ENCODE results near the gene UBE2E1.

UBE2E1 gene

DNA sequence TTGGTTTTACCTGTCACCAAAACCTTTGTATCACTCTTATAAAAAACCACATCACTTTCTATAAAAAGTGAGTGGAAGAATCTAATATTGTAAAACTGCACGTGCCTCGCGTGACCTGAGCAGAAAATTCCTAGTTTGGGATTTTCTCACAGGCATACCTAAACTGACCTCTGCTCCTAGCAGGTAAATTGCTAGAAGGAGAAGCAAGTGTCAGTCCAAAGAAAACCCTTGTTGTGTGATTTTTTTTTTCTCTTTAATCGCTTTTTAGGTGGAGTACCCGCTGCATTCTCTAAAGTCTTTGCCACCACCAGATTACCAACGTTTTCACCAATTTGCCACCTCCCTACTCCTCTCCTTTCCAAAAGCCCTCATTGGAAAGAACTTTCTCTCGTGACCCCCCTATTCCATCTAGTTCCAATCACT, 534 bp upstream of the UBE2E1 start:
- Histone ChIP-seq H3K4me2 (ENCODE audit: low read depth, low read length, poor library complexity, severe bottlenecking) (peak overlapping the region; percentile 76), H3K4me1 (ENCODE audit: insufficient read depth, low read length, poor library complexity, severe bottlenecking) (peaks cover 38% of the 10 kb centered on the region), H3K9me3 (ENCODE audit: insufficient read depth, low read depth, low read length) (no peaks in the 10 kb centered on the region), H3K27me3 (ENCODE audit: insufficient read depth, low read length, poor library complexity, severe bottlenecking) (no peaks in the 10 kb centered on the region), H3K36me3 (ENCODE audit: insufficient read depth, low read length) (no peaks in the 10 kb centered on the region), H3K9ac (ENCODE audit: low read depth, low read length, poor library complexity, severe bottlenecking) (peak overlapping the region; percentile 95), H3K4me3 (ENCODE audit: low read length, poor library complexity, severe bottlenecking) (peak overlapping the region; percentile 88), H3F3A (ENCODE audit: low read depth) (peaks cover 19% of the 10 kb centered on the region), H3K9me2 (replicated peaks; ENCODE audit: low read depth, low read length) (no peaks in the 10 kb centered on the region), H3K79me2 (ENCODE audit: insufficient read depth, low read length) (peaks cover 41% of the 10 kb centered on the region), H4K20me1 (ENCODE audit: insufficient read depth, low read length, poor library complexity, severe bottlenecking) (peaks cover 35% of the 10 kb centered on the region), H2AFZ (ENCODE audit: low read length) (peak overlapping the region; percentile 96)
- TF ChIP-seq, protein P1, sequence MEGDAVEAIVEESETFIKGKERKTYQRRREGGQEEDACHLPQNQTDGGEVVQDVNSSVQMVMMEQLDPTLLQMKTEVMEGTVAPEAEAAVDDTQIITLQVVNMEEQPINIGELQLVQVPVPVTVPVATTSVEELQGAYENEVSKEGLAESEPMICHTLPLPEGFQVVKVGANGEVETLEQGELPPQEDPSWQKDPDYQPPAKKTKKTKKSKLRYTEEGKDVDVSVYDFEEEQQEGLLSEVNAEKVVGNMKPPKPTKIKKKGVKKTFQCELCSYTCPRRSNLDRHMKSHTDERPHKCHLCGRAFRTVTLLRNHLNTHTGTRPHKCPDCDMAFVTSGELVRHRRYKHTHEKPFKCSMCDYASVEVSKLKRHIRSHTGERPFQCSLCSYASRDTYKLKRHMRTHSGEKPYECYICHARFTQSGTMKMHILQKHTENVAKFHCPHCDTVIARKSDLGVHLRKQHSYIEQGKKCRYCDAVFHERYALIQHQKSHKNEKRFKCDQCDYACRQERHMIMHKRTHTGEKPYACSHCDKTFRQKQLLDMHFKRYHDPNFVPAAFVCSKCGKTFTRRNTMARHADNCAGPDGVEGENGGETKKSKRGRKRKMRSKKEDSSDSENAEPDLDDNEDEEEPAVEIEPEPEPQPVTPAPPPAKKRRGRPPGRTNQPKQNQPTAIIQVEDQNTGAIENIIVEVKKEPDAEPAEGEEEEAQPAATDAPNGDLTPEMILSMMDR (conservative IDR thresholded peaks at IDR 0.05; ENCODE audit: low read length), result no peak
- no peak for TF ChIP-seq EZH2phosphoT487 (IDR thresholded peaks at IDR 0.05; ENCODE audit: borderline replicate concordance)

DNA sequence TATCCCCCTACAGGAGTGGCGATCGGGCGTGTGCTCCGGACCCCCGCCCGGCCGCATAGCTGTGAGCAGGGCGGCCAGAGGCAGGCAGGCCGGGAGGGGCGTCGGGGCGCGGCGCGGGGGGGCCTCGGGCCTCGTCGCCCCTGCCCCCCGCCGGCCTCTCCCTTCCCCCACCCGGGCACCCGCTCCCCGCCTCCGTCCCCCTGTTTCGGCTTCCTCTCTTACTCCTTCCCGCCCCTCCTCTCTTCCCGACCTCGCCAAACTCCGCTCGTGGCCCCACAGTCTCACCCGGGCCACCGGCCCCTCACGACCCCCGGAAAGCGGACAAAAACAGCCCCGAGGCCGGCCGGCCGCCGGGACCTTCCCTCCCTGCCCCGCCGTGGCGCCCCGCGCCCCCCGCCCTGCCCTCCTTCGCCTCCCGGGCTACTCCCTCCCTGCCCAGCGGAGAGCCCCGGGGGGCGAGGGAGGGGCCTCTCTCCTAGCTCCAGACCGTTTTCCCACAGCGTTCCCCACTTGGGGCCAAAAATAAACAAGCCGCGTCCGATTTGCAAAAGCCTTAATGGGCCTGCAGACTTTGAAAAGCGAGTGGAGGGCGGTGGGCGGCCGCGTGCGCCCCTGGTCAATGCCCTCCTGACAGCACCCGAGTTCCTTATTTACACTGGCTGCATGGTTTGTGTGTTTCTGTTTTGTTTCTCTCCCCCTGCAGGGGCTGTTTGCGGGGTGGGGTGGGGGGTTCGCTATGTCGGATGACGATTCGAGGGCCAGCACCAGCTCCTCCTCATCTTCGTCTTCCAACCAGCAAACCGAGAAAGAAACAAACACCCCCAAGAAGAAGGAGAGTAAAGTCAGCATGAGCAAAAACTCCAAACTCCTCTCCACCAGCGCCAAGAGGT, 1.0 kb downstream of the UBE2E1 start:
- TF ChIP-seq, protein P1 (conservative IDR thresholded peaks at IDR 0.05; ENCODE audit: low read length), result no peak
- TF ChIP-seq EZH2phosphoT487 (IDR thresholded peaks at IDR 0.05; ENCODE audit: borderline replicate concordance), result no peak
- peak overlapping the region; percentile 95 for H3K9ac ChIP-seq (ENCODE audit: low read depth, low read length, poor library complexity, severe bottlenecking)
- H3F3A ChIP-seq (ENCODE audit: low read depth), result peaks cover 19% of the 10 kb centered on the region
- no peaks in the 10 kb centered on the region for H3K27me3 ChIP-seq (ENCODE audit: insufficient read depth, low read length, poor library complexity, severe bottlenecking)
- H3K4me1 ChIP-seq (ENCODE audit: insufficient read depth, low read length, poor library complexity, severe bottlenecking), result peaks cover 46% of the 10 kb centered on the region
- peak overlapping the region; percentile 99 for H3K4me2 ChIP-seq (ENCODE audit: low read depth, low read length, poor library complexity, severe bottlenecking)
- H3K9me2 ChIP-seq (replicated peaks; ENCODE audit: low read depth, low read length), result no peaks in the 10 kb centered on the region
- no peaks in the 10 kb centered on the region for H3K36me3 ChIP-seq (ENCODE audit: insufficient read depth, low read length)
- peak overlapping the region; percentile 88 for H3K4me3 ChIP-seq (ENCODE audit: low read length, poor library complexity, severe bottlenecking)
- no peak overlapping the region for H2AFZ ChIP-seq (ENCODE audit: low read length)
- peaks cover 57% of the 10 kb centered on the region for H3K79me2 ChIP-seq (ENCODE audit: insufficient read depth, low read length)
- no peaks in the 10 kb centered on the region for H3K9me3 ChIP-seq (ENCODE audit: insufficient read depth, low read depth, low read length)
- peaks cover 49% of the 10 kb centered on the region for H4K20me1 ChIP-seq (ENCODE audit: insufficient read depth, low read length, poor library complexity, severe bottlenecking)

DNA sequence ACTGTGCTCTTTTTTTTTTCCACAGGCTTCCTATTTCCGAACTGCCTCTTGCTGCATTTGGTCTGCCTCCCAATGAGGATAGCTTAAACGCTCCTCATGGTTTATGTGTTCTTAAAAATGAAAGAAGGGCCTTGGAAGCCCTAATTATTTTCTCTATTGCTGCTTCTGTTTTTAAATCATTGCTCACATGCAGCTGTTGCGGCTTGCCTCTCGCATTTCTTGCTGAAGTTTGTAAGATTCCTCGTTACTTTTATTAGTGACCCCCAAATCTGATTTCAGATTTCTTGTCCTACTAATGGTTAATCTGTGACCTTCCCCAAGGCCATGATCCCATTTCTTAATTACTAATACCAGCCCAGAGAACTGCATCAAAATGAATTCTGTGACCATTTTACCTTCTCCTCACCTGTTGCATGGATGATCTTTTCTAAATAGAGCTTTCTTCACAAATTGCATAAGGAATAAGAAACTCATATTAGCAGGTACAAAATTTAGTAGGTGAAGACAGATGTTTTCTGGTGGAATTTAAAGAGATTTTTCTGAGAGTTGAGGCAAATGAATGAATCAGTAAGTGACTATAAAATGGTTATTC, 1.8 kb downstream of the UBE2E1 start:
- H3F3A ChIP-seq (ENCODE audit: low read depth), result peaks cover 19% of the 10 kb centered on the region
- H3K9ac ChIP-seq (ENCODE audit: low read depth, low read length, poor library complexity, severe bottlenecking), result peak overlapping the region; percentile 95
- peaks cover 64% of the 10 kb centered on the region for H3K79me2 ChIP-seq (ENCODE audit: insufficient read depth, low read length)
- peaks cover 53% of the 10 kb centered on the region for H3K4me1 ChIP-seq (ENCODE audit: insufficient read depth, low read length, poor library complexity, severe bottlenecking)
- H3K4me3 ChIP-seq (ENCODE audit: low read length, poor library complexity, severe bottlenecking), result peak overlapping the region; percentile 88
- H3K27me3 ChIP-seq (ENCODE audit: insufficient read depth, low read length, poor library complexity, severe bottlenecking), result no peaks in the 10 kb centered on the region
- no peaks in the 10 kb centered on the region for H3K9me2 ChIP-seq (replicated peaks; ENCODE audit: low read depth, low read length)
- no peak overlapping the region for H2AFZ ChIP-seq (ENCODE audit: low read length)
- H3K36me3 ChIP-seq (ENCODE audit: insufficient read depth, low read length), result no peaks in the 10 kb centered on the region
- peak overlapping the region; percentile 99 for H3K4me2 ChIP-seq (ENCODE audit: low read depth, low read length, poor library complexity, severe bottlenecking)
- H3K9me3 ChIP-seq (ENCODE audit: insufficient read depth, low read depth, low read length), result no peaks in the 10 kb centered on the region
- peaks cover 56% of the 10 kb centered on the region for H4K20me1 ChIP-seq (ENCODE audit: insufficient read depth, low read length, poor library complexity, severe bottlenecking)
- TF ChIP-seq EZH2phosphoT487 (IDR thresholded peaks at IDR 0.05; ENCODE audit: borderline replicate concordance), result no peak
- TF ChIP-seq, protein P1 (conservative IDR thresholded peaks at IDR 0.05; ENCODE audit: low read length), result no peak
